ENCODE data around the gene PPIA.

DNA sequence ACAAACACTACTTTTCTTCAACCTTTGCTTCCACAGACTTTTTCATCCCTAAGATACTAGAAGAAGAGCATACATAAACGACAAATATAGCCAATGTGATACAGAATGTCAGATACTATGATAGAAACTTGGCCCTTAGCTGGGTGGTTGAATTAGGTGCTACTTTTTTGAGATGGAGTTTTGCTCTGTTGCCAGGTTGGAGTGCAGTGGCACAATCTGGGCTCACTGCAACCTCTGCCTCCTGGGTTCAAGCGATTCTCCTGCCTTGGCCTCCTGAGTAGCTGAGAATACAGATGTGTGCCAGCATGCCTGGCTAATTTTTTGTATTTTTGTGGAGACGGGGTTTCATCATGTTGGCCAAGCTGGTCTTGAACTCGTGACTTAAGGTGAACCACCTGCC lies 3.5 kb downstream of the PPIA start:
- TF ChIP-seq CTCF (IDR thresholded peaks at IDR 0.05; ENCODE audit: low read depth, low read length) (no peak), EZH2phosphoT487 (IDR thresholded peaks at IDR 0.05; ENCODE audit: low read depth) (no peak)

All from OCI-LY3 (cell line).